AG04450 (cell line): ENCODE measurements around the gene ILKAP. TPM values are rescaled to one million over a fixed set of nuclear protein-coding genes. Genes with fewer than 3 reads are reported as not detected.
A peak's percentile ranks its signal among the peaks of the same experiment; 100 is the strongest.

Source experiments
- CTCF ChIA-PET: fragments of 300-600, 350-600 bp; formaldehyde crosslinking; extraction: SDS; loops from one replicate; lab custom pipeline; 2022; ENCODE audit warnings: antibody characterized with exemption, inconsistent platforms; lab: Charles Lee
- POLR2A ChIA-PET: fragments of 350-600 bp; formaldehyde crosslinking; extraction: SDS; loops from one replicate; lab custom pipeline; 2021; ENCODE audit warnings: antibody characterized with exemption, inconsistent platforms; lab: Yijun Ruan, JAX
- DNase-seq: peaks from one replicate; pipeline ENCODE4 v3.0.0-alpha.2; 2011; ENCODE audit warnings: low read depth, low spot score
- H3K27ac ChIP-seq: one replicate; pipeline ENCODE4 v1.5.1; 2012; ENCODE audit warnings: low read depth, low read length, control low read depth
- H3K27me3 ChIP-seq: one replicate; pipeline ENCODE4 v1.6.0; 2012; ENCODE audit warnings: low read length; ENCODE audit not compliant: control insufficient read depth, insufficient read depth
- H3K4me3 ChIP-seq: 2 replicates; pipeline ENCODE4 v1.5.1; 2011; ENCODE audit warnings: mild to moderate bottlenecking, low read depth, low read length, control low read depth
- H3K9me3 ChIP-seq: 2 replicates; pipeline ENCODE4 v1.5.1; 2012; ENCODE audit warnings: low read length; ENCODE audit not compliant: control insufficient read depth, insufficient read depth
- CTCF ChIP-seq: IDR thresholded peaks from 2 replicates; pipeline ENCODE4 v1.5.1; 2011; ENCODE audit warnings: low read depth, low read length, control low read depth, inconsistent platforms
- polyA plus RNA-seq: library from polyadenylated mRNA; depleted of rRNA; stranded (reverse); fragments of >200 nt; gene quantifications from 2 replicates; pipeline ENCODE4 v1.2.3, GENCODE V29; 2011

ILKAP gene
- polyA plus RNA-seq, 1 experiment = 34.9 TPM

GRCh38 chr2:238203973-238204683 is 633 bp upstream of the ILKAP start:
- POLR2A ChIA-PET = interaction anchor here (2.5 to 3.1 kb wide), 2 partner anchors 34 to 143 kb away, joined by 6 to 14 read pairs; partner anchors contain the start of gene SCLY
- Histone ChIP-seq H3K27ac (peak overlapping the region; percentile 22), H3K4me3 (peak overlapping the region; percentile 45), H3K27me3 (peaks cover 9% of the 10 kb centered on the region), H3K9me3 (no peaks in the 10 kb centered on the region)
- DNase-seq = no peak
- no peak for TF ChIP-seq CTCF
- CTCF ChIA-PET = no interaction called here

- Histone ChIP-seq H3K9me3 (no peaks in the 10 kb centered on the region), H3K27me3 (peaks cover 4% of the 10 kb centered on the region), H3K4me3 (peak overlapping the region; percentile 78), H3K27ac (no peak overlapping the region)
- TF ChIP-seq CTCF = no peak
- CTCF ChIA-PET = interaction anchor here (0.7 kb wide), 1 partner anchor 50 kb away, joined by 3 read pairs; no protein-coding TSS in a partner anchor
- DNase-seq = no peak
- POLR2A ChIA-PET = interaction anchor here (0.7 to 3.1 kb wide), 3 partner anchors 33 to 473 kb away, joined by 6 to 14 read pairs (median 7); partner anchors contain the start of gene SCLY
Observed at GRCh38 chr2:238202326-238203093, 985 bp downstream of the ILKAP start.

GRCh38 chr2:238190445-238190844 is 13.1 kb downstream of the ILKAP start:
- H3K27me3 ChIP-seq = no peaks in the 10 kb centered on the region
- H3K9me3 ChIP-seq = no peaks in the 10 kb centered on the region
- H3K4me3 ChIP-seq = no peak overlapping the region
- no peak for DNase-seq
- CTCF ChIA-PET = no interaction called here
- no peak overlapping the region for H3K27ac ChIP-seq
- POLR2A ChIA-PET = no interaction called here
- TF ChIP-seq CTCF = no peak

DNA sequence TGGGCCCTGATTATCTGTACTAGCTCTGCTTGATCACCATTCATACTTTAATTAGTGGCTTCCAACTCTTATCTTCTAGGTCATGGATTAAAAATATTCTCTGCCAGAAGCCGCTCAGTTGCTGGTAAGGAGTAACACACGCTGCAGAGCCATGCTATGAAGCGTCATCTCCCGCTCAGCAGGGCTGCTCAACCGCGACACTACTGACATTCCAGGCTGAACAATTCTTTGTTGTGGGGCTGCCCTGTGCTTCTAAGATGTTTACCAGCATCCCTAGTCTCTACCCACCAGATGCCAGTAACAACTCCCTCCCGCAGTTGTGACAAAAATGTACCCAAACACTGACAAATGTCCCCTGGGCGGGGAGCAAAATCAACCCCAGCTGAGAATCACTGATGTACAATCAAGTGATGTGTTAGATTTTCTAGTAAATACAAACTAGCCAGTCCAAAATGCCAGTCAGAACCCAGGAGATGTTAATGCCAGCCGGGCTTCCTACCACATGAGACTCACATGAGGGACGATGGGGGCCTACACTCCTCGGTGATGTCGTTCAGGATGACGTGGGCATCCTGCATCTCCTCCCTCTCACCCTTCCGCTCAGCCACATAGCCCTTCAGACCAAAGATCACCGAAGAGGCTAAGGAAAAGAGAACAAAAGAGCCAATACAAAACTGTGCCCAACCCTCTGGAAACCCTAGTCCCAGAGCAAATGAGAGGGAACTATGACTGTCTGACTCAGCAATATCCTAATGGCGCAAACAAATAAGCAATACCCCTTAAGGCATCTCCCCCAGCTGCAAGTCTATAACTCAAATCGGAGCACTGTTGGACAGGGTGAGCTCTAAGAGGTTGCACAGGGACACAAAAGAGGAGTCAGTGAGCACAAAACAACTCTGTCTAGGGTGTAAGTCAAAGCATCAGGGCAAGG is 15.6 kb downstream of the ILKAP start:
- no peaks in the 10 kb centered on the region for H3K27me3 ChIP-seq
- POLR2A ChIA-PET = no interaction called here
- CTCF ChIA-PET = no interaction called here
- H3K27ac ChIP-seq = no peak overlapping the region
- no peak for TF ChIP-seq CTCF
- DNase-seq = no peak
- H3K9me3 ChIP-seq = no peaks in the 10 kb centered on the region
- H3K4me3 ChIP-seq = no peak overlapping the region
